IMR-90 (cell line): ENCODE measurements around the gene ARHGAP15. TPM values are rescaled to one million over a fixed set of nuclear protein-coding genes. Genes with fewer than 3 reads are reported as not detected.

Experiments used
- ATAC-seq: fragments of 200-7000 bp; cut with Tn5 transposase; 2 replicates; pipeline ENCODE4 v1.9.1; 2020; ENCODE audit warnings: low read depth, mild to moderate bottlenecking, moderate library complexity
- BruUV-seq: library from RNA; stranded (reverse); fragments of 400-500 nt; replicated peaks from 2 replicates; lab custom pipeline; 2021; lab: Mats Ljungman, UMichigan
- CTCF ChIA-PET: fragments of 300-600 bp; formaldehyde crosslinking; extraction: SDS; loops from one replicate; lab custom pipeline; 2021; ENCODE audit warnings: antibody characterized with exemption; lab: Yijun Ruan, JAX
- POLR2A ChIA-PET: fragments of 300-600 bp; sonication (Branson Sonifier 250); formaldehyde crosslinking; loops from one replicate; lab custom pipeline; 2022; ENCODE audit warnings: antibody characterized with exemption; ENCODE audit not compliant: unreplicated experiment; lab: Charles Lee
- DNase-seq: peaks from one replicate; pipeline ENCODE4 v3.0.0; 2013
- H2AFZ ChIP-seq: replicated peaks from 2 replicates; pipeline ENCODE3; 2013; ENCODE audit warnings: low read length, mild to moderate bottlenecking; ENCODE audit not compliant: poor library complexity
- H2AK5ac ChIP-seq: 2 replicates; pipeline ENCODE4 v1.6.1; 2013; ENCODE audit warnings: low read depth, low read length, inconsistent platforms
- H2AK9ac ChIP-seq: replicated peaks from 2 replicates; pipeline ENCODE3; 2013; ENCODE audit warnings: mild to moderate bottlenecking, low read depth, low read length, moderate library complexity; ENCODE audit not compliant: poor library complexity
- H2BK120ac ChIP-seq: 2 replicates; pipeline ENCODE4 v1.6.1; 2013; ENCODE audit warnings: low read depth, low read length, inconsistent platforms
- H2BK15ac ChIP-seq: 3 replicates; pipeline ENCODE4 v1.6.1; 2013; ENCODE audit warnings: low read depth, low read length, inconsistent platforms
- H2BK20ac ChIP-seq: 2 replicates; pipeline ENCODE4 v1.6.1; 2013; ENCODE audit warnings: low read depth, mild to moderate bottlenecking, inconsistent platforms, low read length, moderate library complexity
- H2BK5ac ChIP-seq: 2 replicates; pipeline ENCODE4 v1.6.1; 2013; ENCODE audit warnings: mild to moderate bottlenecking, low read depth, low read length, inconsistent platforms; ENCODE audit not compliant: poor library complexity, severe bottlenecking
- H3K14ac ChIP-seq: replicated peaks from 2 replicates; pipeline ENCODE4 v1.6.1; 2013; ENCODE audit warnings: low read depth, low read length, inconsistent platforms
- H3K18ac ChIP-seq: 2 replicates; pipeline ENCODE4 v1.6.1; 2013; ENCODE audit warnings: low read depth, low read length, control low read depth
- H3K23ac ChIP-seq: 2 replicates; pipeline ENCODE4 v1.6.1; 2013; ENCODE audit warnings: low read depth, low read length, inconsistent platforms
- H3K27ac ChIP-seq: 2 replicates; pipeline ENCODE4 v1.5.1; 2013; ENCODE audit warnings: mild to moderate bottlenecking, control low read depth, low read length; ENCODE audit not compliant: insufficient read depth
- H3K27me3 ChIP-seq: 2 replicates; pipeline ENCODE4 v1.6.1; 2013; ENCODE audit warnings: low read length; ENCODE audit not compliant: control insufficient read depth, insufficient read depth
- H3K36me3 ChIP-seq: 2 replicates; pipeline ENCODE4 v1.6.1; 2013; ENCODE audit warnings: low read length, mixed read lengths; ENCODE audit not compliant: control insufficient read depth, insufficient read depth
- H3K4ac ChIP-seq: 2 replicates; pipeline ENCODE4 v1.6.1; 2013; ENCODE audit warnings: low read depth, low read length, inconsistent platforms
- H3K4me1 ChIP-seq: 2 replicates; pipeline ENCODE4 v1.6.1; 2013; ENCODE audit warnings: low read length, mixed read lengths; ENCODE audit not compliant: control insufficient read depth, insufficient read depth
- H3K4me2 ChIP-seq: 2 replicates; pipeline ENCODE4 v1.6.1; 2013; ENCODE audit warnings: low read depth, mild to moderate bottlenecking, control low read depth, low read length, moderate library complexity
- H3K4me3 ChIP-seq: 2 replicates; pipeline ENCODE4 v1.5.1; 2013; ENCODE audit warnings: low read depth, mild to moderate bottlenecking, control low read depth, low read length, moderate library complexity; ENCODE audit not compliant: insufficient read depth
- H3K56ac ChIP-seq: 2 replicates; pipeline ENCODE4 v1.6.1; 2013; ENCODE audit warnings: low read length, inconsistent platforms; ENCODE audit not compliant: insufficient read depth; ENCODE audit errors: extremely low read depth
- H3K79me1 ChIP-seq, 2 experiments: 2 replicates each; pipeline ENCODE4 v1.6.1; 2013; ENCODE audit warnings: low read length in 2 of 2, inconsistent platforms in 1 of 2, low read depth in 1 of 2
- H3K9ac ChIP-seq: 2 replicates; pipeline ENCODE4 v1.6.1; 2013; ENCODE audit warnings: low read depth, low read length, control low read depth
- H3K9me1 ChIP-seq: 2 replicates; pipeline ENCODE4 v1.6.1; 2013; ENCODE audit warnings: low read length, inconsistent platforms; ENCODE audit not compliant: insufficient read depth
- H3K9me3 ChIP-seq: 2 replicates; pipeline ENCODE4 v1.6.1; 2013; ENCODE audit warnings: low read length; ENCODE audit not compliant: control insufficient read depth, insufficient read depth
- H4K20me1 ChIP-seq: 2 replicates; pipeline ENCODE4 v1.6.1; 2013; ENCODE audit warnings: low read length, inconsistent platforms; ENCODE audit not compliant: insufficient read depth
- H4K5ac ChIP-seq: 2 replicates; pipeline ENCODE4 v1.6.1; 2013; ENCODE audit warnings: mild to moderate bottlenecking, low read depth, low read length, control low read depth
- H4K8ac ChIP-seq, 2 experiments: 2 replicates each; pipeline ENCODE4 v1.6.1; 2013; ENCODE audit warnings: low read depth in 2 of 2, low read length in 2 of 2, control low read depth in 1 of 2, inconsistent platforms in 1 of 2
- H4K91ac ChIP-seq: 2 replicates; pipeline ENCODE4 v1.6.1; 2013; ENCODE audit warnings: low read depth, low read length, inconsistent platforms; ENCODE audit not compliant: insufficient read depth
- BHLHE40 ChIP-seq: fragments of 150-350 bp; IDR thresholded peaks from 2 replicates; pipeline ENCODE4 v1.6.1; 2016; ENCODE audit warnings: mild to moderate bottlenecking, low read depth, low read length
- CEBPB ChIP-seq: IDR thresholded peaks from 2 replicates; pipeline ENCODE4 v1.6.1; 2012; ENCODE audit warnings: low read depth, low read length, improper control_type of control experiment
- MAZ ChIP-seq: IDR thresholded peaks from 2 replicates; pipeline ENCODE4 v1.6.1; 2012; ENCODE audit warnings: low read depth, mild to moderate bottlenecking, low read length, improper control_type of control experiment, moderate library complexity, borderline replicate concordance
- MXI1 ChIP-seq: IDR thresholded peaks from 2 replicates; pipeline ENCODE4 v1.6.1; 2012; ENCODE audit warnings: low read depth, mild to moderate bottlenecking, low read length, moderate library complexity, borderline replicate concordance
- NFE2L2 ChIP-seq: fragments of 150-350 bp; IDR thresholded peaks from 2 replicates; pipeline ENCODE4 v1.6.1; 2016; ENCODE audit warnings: low read depth, mild to moderate bottlenecking, low read length
- RCOR1 ChIP-seq: IDR thresholded peaks from 2 replicates; pipeline ENCODE4 v1.6.1; 2012; ENCODE audit warnings: mild to moderate bottlenecking, low read length, improper control_type of control experiment; ENCODE audit not compliant: insufficient replicate concordance
- RFX5 ChIP-seq: IDR thresholded peaks from 2 replicates; pipeline ENCODE4 v1.8.0; 2012; ENCODE audit warnings: low read depth, mild to moderate bottlenecking, low read length, moderate library complexity
- USF2 ChIP-seq: fragments of 150-350 bp; IDR thresholded peaks from 2 replicates; pipeline ENCODE4 v1.6.1; 2017; ENCODE audit warnings: mild to moderate bottlenecking, antibody characterized with exemption, low read length, low read depth
- WGBS, 2 experiments: methylation state at CpG; one replicate each; pipeline versions ENCODE4 v1.1.5 to v1.1.7; 2013; ENCODE audit warnings: missing lambda C conversion rate in 2 of 2; ENCODE audit not compliant: insufficient read length in 1 of 2; ENCODE audit errors: extremely low coverage in 2 of 2; 5-methylcytosine and 5-hydroxymethylcytosine counted together
- dilution Hi-C: fragments of 300-500 bp; cut with HindIII; formaldehyde crosslinking; loops from one replicate; pipeline ENCODE4 v1.14.3; 2018; ENCODE audit warnings: low sequenced_read_pairs; ENCODE audit not compliant: unreplicated experiment
- in situ Hi-C: fragments of 300-500 bp; cut with MboI; formaldehyde crosslinking; loops from 3 replicates; pipeline ENCODE4 v1.14.3; 2019; ENCODE audit warnings: low sequenced_read_pairs, inconsistent platforms, mixed read lengths
- intact Hi-C: fragments of 100-400 bp; cut with micrococcal nuclease; formaldehyde crosslinking; loops from 2 replicates; pipeline ENCODE4 v1.10.0; 2022
- polyA plus RNA-seq, 3 experiments: library from polyadenylated mRNA; depleted of rRNA; stranded (reverse); fragments of >200 nt; gene quantifications; 2 replicates each; pipeline ENCODE4 v1.2.3, GENCODE V29; 2012; ENCODE audit warnings: low replicate concordance in 1 of 3
- total RNA-seq: library from RNA; depleted of rRNA; stranded (reverse); fragments of >200 nt; gene quantifications from 2 replicates; pipeline ENCODE4 v1.2.3, GENCODE V29; 2012
- TF ChIP-seq, protein P1 (sequence below): fragments of 150-350 bp; IDR thresholded peaks from 2 replicates; pipeline ENCODE4 v1.6.1; 2016; ENCODE audit warnings: low read depth, mild to moderate bottlenecking, low read length, moderate library complexity, borderline replicate concordance

ARHGAP15 gene
- total and polyA plus RNA-seq, 2 of the 4 experiments (the other 2 are of a cell fraction) = not detected

DNA sequence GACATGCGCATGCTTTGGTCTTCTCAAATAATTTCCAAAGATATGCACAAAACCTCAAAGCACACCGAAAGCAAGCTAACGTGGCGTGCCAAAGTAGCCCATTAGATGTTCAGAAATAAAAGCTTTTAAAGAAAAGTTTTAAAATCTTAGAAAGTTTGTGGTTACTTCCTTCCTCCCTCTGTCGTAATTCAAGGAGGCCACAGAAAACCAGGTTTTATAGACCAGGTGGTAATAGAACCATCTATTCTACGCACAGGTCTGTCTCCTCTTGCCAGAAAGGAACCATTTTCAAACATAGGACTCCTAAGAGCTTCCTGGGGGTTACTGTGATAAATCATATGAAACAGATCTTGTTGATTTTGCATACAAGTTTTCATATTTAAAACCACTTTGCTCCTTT is 487.2 kb downstream of the ARHGAP15 start:
- H3K79me1 ChIP-seq = no peaks in the 10 kb centered on the region
- no peaks in the 10 kb centered on the region for H3K4me1 ChIP-seq
- no peak overlapping the region for H2AK5ac ChIP-seq
- no peaks in the 10 kb centered on the region for H4K20me1 ChIP-seq
- H3K18ac ChIP-seq = no peak overlapping the region
- H4K91ac ChIP-seq = no peak overlapping the region
- no peaks in the 10 kb centered on the region for H3K9me3 ChIP-seq
- in situ Hi-C loops = no loop called here
- H4K5ac ChIP-seq = no peak overlapping the region
- POLR2A ChIA-PET = no interaction called here
- H3K4ac ChIP-seq = no peak overlapping the region
- no peak overlapping the region for H3K23ac ChIP-seq
- no CpG with 5 or more reads among the region's 6 CpGs for WGBS, 2 experiments
- H3K4me3 ChIP-seq = no peak overlapping the region
- TF ChIP-seq USF2 = no peak
- TF ChIP-seq MAZ = no peak
- TF ChIP-seq BHLHE40 = no peak
- TF ChIP-seq, protein P1, sequence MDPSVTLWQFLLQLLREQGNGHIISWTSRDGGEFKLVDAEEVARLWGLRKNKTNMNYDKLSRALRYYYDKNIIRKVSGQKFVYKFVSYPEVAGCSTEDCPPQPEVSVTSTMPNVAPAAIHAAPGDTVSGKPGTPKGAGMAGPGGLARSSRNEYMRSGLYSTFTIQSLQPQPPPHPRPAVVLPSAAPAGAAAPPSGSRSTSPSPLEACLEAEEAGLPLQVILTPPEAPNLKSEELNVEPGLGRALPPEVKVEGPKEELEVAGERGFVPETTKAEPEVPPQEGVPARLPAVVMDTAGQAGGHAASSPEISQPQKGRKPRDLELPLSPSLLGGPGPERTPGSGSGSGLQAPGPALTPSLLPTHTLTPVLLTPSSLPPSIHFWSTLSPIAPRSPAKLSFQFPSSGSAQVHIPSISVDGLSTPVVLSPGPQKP = no peak
- no peak for TF ChIP-seq RCOR1
- TF ChIP-seq MXI1 = no peak
- no peak for TF ChIP-seq RFX5
- no peak for TF ChIP-seq CEBPB
- no peak for TF ChIP-seq NFE2L2
- H2AK9ac ChIP-seq = no peak overlapping the region
- DNase-seq (no peak), ATAC-seq (no peak)
- BruUV-seq = no TSS peak
- no peak overlapping the region for H2BK120ac ChIP-seq
- H3K36me3 ChIP-seq = no peaks in the 10 kb centered on the region
- H3K9me1 ChIP-seq = no peaks in the 10 kb centered on the region
- H2BK20ac ChIP-seq = no peak overlapping the region
- no peak overlapping the region for H3K27ac ChIP-seq
- no peak overlapping the region for H3K4me2 ChIP-seq
- H2BK5ac ChIP-seq = no peak overlapping the region
- dilution Hi-C loops = no loop called here
- intact Hi-C loops = no loop called here
- CTCF ChIA-PET = no interaction called here
- H3K27me3 ChIP-seq = no peaks in the 10 kb centered on the region
- no peak overlapping the region for H2BK15ac ChIP-seq
- no peak overlapping the region for H3K9ac ChIP-seq
- no peak overlapping the region for H4K8ac ChIP-seq
- no peak overlapping the region for H2AFZ ChIP-seq
- no peak overlapping the region for H3K56ac ChIP-seq
- no peak overlapping the region for H3K14ac ChIP-seq
